Left cardiac atrium (tissue), 4 donors: ENCODE data around the gene MBOAT1. TPM values are rescaled to one million over a fixed set of nuclear protein-coding genes. Genes with fewer than 3 reads are reported as not detected.

Experiments used
- ATAC-seq, 2 donors: fragments of 200-7000 bp; cut with Tn5 transposase; one replicate each; pipeline ENCODE4 v1.9.1; 2020; ENCODE audit warnings: mild to moderate bottlenecking in 2 of 2, moderate library complexity in 2 of 2
- DNase-seq: peaks from one replicate; pipeline ENCODE4 v3.0.0-alpha.2; 2020
- intact Hi-C, 2 donors: fragments of 100-400 bp; cut with DNase I; formaldehyde crosslinking; loops; one replicate each; pipeline versions ENCODE4 v1.14.1 to v1.15.1; 2022 to 2023
- total RNA-seq, 2 donors: library from RNA; stranded (reverse); fragmentation: NEBNext Ultra II Directional; extraction: Animal tissue kit (Norgen Biotek cat#: 25700); gene quantifications; one replicate each; pipeline ENCODE4 v1.2.1, GENCODE V29; 2021
- donor health status: DM: no; HTN: yes; CAD: no.
- donor health status: DM: no; HTN: yes; CAD: no; lungs with severe emphysema.
- donor health status: DM: yes; HTN: yes; CAD: no.
- donor health status: Dilated cardiomyopathy.

Gene MBOAT1
- total RNA-seq, 2 donors from 2014 or later: 5.1 to 6.1 TPM

GRCh38 chr6:20236909-20237600 is 24.8 kb upstream of the MBOAT1 start:
- no peak for DNase-seq
- no peak for ATAC-seq
- intact Hi-C loops: no loop called here

- intact Hi-C loops: no loop called here
- no peak for ATAC-seq
- DNase-seq: no peak
Observed at GRCh38 chr6:20236344-20236743, 24.1 kb upstream of the MBOAT1 start.

DNA sequence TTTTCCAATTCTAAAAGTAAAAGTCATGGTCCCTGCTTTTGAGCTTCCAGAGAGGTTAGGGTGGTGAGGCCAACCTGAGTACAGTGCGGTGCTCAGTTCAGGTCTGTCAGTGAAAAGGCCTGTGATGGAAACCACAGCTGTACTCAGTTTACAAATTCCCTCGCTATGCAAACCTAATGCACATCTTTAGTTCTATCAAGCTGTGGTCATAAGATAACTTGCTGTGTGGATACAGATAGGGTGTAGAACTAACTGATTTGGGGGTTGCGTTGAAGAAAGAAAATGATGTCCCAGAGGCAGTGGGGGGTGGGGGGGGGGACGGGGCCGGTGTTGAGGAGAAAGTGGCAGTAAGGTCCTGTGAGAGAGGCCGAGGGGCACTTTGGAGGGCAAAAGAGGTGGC is 22.8 kb upstream of the MBOAT1 start:
- intact Hi-C loops: no loop called here
- ATAC-seq: no peak
- no peak for DNase-seq

GRCh38 chr6:20234136-20234535 is 21.9 kb upstream of the MBOAT1 start:
- no peak for DNase-seq
- intact Hi-C loops: no loop called here
- no peak for ATAC-seq

DNA sequence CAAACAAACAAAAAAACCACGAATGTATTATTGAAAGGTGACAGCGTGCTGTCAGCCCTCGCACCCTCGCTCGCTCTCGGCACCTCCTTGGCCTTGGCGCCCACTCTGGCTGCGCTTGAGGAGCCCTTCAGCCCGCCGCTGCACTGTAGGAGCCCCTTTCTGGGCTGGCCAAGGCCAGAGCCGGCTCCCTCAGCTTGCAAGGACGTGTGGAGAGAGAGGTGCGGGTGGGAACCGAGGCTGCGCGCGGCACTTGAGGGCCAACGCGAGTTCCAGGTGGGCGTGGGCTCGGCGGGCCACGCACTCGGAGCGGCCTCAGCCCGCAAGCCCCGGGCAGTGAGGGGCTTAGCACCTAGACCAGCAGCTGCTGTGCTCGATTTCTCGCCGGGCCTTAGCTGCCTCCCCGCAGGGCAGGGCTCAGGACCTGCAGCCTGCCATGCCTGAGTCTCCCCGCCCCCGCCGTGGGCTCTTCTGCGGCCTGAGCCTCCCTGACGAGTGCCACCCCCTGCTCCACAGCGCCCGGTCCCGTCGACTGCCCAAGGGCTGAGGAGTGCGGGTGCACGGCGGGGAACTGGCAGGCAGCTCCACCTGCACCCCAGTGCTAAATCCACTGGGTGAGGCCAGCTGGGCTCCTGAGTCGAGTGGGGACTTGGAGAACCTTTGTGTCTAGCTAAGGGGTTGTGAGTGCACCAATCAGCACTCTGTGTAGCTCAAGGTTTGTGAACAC is 20.9 kb upstream of the MBOAT1 start:
- ATAC-seq (no peak), DNase-seq (no peak)
- intact Hi-C loops: no loop called here

DNA sequence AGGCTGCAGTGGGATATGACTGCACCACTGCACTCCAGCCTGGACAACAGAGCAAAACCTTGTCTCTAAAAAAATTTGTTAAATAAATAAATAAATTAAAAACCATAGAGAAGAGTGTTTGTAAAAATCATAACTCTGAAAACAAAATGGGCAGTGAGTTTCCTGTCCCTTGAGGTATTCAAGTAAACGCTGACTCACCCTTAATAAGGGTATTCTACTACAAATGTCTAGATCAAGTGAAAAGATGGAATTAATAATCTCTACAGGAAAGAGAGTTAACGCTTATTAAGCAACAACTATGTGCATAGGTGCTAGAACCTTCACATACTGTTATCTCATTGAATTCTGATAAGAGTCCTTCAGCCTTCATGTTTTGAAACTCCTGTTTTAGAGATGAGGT is 19.9 kb upstream of the MBOAT1 start:
- intact Hi-C loops: no loop called here
- no peak for DNase-seq
- ATAC-seq: no peak

GRCh38 chr6:20230401-20231119 is 18.3 kb upstream of the MBOAT1 start:
- DNase-seq (no peak), ATAC-seq (no peak)
- intact Hi-C loops: no loop called here

- intact Hi-C loops: no loop called here
- no peak for ATAC-seq
- no peak for DNase-seq
Observed at GRCh38 chr6:20229881-20230280, 17.6 kb upstream of the MBOAT1 start.

GRCh38 chr6:20227350-20227749 is 15.1 kb upstream of the MBOAT1 start:
- intact Hi-C loops: no loop called here
- DNase-seq (no peak), ATAC-seq (no peak)

GRCh38 chr6:20223141-20223540 is 10.9 kb upstream of the MBOAT1 start:
- ATAC-seq (peak in 1 of 2 donors; percentile 34), DNase-seq (no peak)
- intact Hi-C loops: no loop called here

DNA sequence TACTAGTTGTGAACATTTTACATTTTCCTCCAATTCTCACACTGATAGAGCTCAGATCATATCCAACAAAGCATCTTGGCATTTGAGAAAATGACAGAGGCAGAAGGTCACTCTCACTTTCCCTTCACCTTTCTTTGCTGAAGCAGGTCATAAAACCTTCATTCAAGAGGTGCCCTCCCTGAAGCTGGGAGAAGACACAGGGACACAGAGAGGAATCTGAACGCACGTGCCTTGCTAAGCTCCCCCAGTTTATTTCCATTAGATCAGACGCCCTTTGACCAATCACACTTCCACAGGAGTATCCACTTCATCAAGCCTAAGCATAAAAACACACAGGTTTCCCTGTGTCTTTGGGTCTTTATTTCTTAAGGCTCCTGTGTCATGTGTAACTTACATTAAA is 9.2 kb upstream of the MBOAT1 start:
- intact Hi-C loops: no loop called here
- ATAC-seq: no peak
- DNase-seq: no peak

DNA sequence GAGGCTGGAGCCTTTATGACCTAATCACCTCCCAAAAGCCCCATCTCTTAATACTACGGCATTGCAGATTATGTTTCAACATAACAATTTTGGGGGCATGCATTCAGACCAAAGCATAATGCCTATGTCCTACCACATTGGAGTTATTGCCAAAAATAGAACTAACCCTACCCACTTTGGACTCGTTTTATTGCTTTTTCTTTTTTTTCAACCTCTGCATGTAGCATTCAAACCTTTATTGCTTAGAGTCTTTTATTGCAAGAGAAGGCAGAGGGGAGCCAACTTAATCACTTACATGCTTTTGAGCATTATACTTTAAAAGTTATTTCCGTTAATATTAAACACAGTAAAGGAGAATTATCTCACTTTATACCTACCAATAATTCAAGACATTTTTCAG is 8.1 kb upstream of the MBOAT1 start:
- ATAC-seq (no peak), DNase-seq (no peak)
- intact Hi-C loops: no loop called here

DNA sequence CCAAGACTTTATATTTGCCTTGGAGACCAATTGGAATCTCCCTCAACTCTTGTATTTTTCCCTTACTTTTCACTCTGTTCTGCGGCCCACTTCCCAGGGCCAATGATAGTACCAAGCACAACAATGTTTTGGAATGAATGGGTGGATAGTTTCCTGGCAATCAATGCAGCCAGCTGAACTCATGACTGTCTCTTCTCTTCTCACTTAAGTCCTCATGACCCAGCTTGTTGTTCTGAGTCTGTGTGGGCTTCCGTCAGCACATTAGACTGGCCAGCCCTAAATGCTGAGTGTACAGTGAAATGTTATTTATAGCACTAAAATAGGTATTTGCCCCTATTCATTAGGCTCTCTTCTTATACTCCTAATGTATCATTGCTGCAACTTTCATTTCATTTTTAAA is 5.6 kb upstream of the MBOAT1 start:
- intact Hi-C loops: loop anchor here (5.0 to 10.0 kb wide), 2 partner anchors 91 to 93 kb away; no protein-coding TSS in a partner anchor
- no peak for DNase-seq
- peak; percentile 57 to 87 for ATAC-seq

DNA sequence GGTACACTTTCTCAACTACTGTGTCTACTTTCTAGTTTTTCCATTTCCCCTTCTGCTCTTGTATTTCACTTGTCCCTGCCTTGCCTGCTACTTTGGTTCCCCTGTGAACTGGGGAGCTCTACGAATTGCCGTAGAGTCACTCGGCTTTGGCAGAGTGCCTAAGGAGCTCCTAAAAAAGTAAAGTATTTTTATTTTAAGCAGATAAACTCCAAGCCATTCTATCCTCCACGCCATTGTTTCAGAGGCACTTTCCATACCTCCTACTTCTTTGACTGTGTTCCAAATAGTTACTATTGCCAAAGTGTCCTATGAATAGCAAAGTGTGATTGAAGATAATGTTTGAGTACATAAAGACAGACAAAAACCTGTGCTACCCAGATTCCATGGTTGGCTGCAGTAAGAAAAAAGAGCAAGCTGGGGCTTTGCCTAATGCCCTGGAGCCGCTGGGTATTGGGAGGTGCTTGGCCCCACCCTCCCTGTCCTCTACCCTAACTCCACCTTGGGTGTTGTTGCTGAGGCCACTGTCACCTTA is 5.1 kb upstream of the MBOAT1 start:
- peak; percentile 61 for DNase-seq
- intact Hi-C loops: loop anchor here (5.0 to 10.0 kb wide), 2 partner anchors 90 to 93 kb away; no protein-coding TSS in a partner anchor
- peak in 1 of 2 donors; percentile 33 for ATAC-seq

DNA sequence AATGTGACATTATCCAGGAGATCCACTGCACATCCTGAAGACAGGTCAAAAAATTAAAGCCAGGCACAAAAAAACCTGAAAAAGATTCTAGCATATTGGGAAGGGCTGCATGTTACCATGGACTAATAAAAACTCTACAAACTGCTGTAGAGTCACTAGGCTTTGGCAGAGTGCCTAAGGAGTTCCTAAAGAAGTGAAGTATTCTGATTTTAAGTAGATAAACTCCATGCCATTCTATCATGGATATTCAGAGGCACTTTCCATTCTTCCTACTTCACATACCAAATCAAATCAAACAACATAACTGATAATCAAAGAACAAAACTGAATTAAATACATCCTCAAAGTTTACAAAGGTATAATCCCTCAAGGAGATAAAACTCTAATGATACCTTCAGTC is 3.0 kb upstream of the MBOAT1 start:
- intact Hi-C loops: loop anchor here (5.0 to 10.0 kb wide), 2 partner anchors 88 to 91 kb away; no protein-coding TSS in a partner anchor
- DNase-seq: no peak

GRCh38 chr6:20213271-20213798 is 1.1 kb upstream of the MBOAT1 start:
- DNase-seq: no peak
- no peak for ATAC-seq
- intact Hi-C loops: loop anchor here in 1 of 2 donors (10.0 kb wide), 1 partner anchor 89 kb away; no protein-coding TSS in a partner anchor

More for the DNA sequence above, 3.0 kb upstream of the MBOAT1 start:
- ATAC-seq: no peak

- intact Hi-C loops: loop anchor here in 1 of 2 donors (10.0 kb wide), 1 partner anchor 87 kb away; no protein-coding TSS in a partner anchor
- DNase-seq (no peak), ATAC-seq (peak; percentile 29 to 52)
Observed at GRCh38 chr6:20211941-20212391, 303 bp downstream of the MBOAT1 start.

DNA sequence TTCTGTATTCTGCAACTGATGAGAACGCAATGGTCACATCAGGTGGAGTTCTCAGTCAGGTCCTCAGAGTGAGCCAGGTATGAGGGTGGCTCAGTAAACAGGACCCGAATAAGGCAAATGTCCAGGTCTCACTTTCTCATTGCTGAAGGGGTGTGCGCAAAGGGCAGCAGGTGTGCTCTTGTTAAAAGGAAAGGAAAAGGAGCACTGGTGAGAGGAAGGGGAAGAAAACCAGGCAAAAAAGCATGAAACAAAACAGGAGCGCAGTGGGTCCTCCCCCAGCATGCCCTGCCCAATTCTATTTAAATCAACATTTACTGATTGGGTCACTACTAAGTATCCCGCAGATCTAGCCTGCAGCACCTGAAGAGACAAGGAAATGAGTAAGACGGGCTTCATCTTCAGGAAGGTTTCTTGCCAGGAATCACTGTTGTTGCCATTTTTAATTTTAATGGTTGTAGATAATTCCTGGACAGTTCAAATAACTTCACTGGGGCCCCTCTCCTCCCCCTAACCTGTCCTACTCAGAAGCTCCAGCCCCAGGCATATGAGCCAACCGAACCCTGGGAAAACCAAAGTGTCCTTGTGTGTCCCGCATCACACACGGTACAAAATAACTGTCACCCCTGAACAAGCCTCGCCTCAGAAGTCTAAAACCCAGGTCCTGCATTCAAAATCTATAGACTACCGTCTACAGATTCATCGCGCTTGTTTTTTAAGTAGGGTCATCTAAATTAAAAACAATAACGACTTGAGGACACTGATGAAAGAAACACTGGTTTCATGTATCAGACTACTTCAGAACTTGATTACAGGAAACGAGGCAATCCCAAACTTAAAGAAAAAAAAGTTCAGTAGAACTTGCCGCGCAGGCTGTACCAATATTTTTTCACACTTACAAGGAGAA is 980 bp downstream of the MBOAT1 start:
- ATAC-seq (peak in 1 of 2 donors; percentile 4), DNase-seq (no peak)
- intact Hi-C loops: loop anchor here in 1 of 2 donors (10.0 kb wide), 1 partner anchor 86 kb away; no protein-coding TSS in a partner anchor
